WI38 (cell line): ENCODE results near the gene LIMCH1.
"Not testable (repeated sequence)": the region's sequence is repeated elsewhere in the genome, so short reads cannot be mapped to it uniquely, and the experiment has no call there.

ENCODE experiments used
- H3K4me3 ChIP-seq: 2 replicates; pipeline ENCODE4 v1.5.1; 2011; ENCODE audit warnings: low read depth, mild to moderate bottlenecking, control low read depth, low read length
- TF ChIP-seq, protein P1 (sequence below): IDR thresholded peaks from 2 replicates; pipeline ENCODE4 v1.5.1; 2012; ENCODE audit warnings: low read depth, mild to moderate bottlenecking, control low read depth, low read length

The LIMCH1 gene

GRCh38 chr4:41538017-41538733 lies at the start of gene LIMCH1:
TSS of gene LIMCH1 (plus strand) at chr4:41538157. CDS start at chr4:41605996, 67,839 bp downstream.
- no peak within 1 kb of the TSS for H3K4me3 ChIP-seq
- TF ChIP-seq, protein P1, sequence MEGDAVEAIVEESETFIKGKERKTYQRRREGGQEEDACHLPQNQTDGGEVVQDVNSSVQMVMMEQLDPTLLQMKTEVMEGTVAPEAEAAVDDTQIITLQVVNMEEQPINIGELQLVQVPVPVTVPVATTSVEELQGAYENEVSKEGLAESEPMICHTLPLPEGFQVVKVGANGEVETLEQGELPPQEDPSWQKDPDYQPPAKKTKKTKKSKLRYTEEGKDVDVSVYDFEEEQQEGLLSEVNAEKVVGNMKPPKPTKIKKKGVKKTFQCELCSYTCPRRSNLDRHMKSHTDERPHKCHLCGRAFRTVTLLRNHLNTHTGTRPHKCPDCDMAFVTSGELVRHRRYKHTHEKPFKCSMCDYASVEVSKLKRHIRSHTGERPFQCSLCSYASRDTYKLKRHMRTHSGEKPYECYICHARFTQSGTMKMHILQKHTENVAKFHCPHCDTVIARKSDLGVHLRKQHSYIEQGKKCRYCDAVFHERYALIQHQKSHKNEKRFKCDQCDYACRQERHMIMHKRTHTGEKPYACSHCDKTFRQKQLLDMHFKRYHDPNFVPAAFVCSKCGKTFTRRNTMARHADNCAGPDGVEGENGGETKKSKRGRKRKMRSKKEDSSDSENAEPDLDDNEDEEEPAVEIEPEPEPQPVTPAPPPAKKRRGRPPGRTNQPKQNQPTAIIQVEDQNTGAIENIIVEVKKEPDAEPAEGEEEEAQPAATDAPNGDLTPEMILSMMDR, result no peak

DNA sequence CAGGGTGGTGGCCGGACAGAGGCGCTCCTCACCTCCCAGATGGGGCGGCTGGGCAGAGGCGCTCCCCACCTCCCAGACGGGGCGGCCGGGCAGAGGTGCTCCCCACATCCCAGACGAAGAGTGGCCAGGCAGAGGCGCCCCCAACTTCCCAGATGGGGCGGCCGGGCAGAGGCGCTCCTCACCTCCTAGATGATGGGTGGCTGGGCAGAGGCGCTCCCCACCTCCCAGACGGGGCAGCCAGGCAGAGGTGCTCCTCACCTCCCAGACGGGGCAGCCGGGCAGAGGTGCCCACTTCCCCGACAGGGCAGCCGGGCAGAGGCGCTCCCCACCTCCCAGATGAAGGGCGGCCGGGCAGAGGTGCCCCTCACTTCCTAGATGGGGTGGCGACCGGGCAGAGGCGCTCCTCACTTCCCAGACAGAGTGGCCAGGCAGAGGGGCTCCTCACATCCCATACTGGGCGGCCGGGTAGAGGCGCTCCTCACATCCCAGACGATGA lies 46.8 kb upstream of the LIMCH1 start:
- not testable (repeated sequence) for H3K4me3 ChIP-seq

GRCh38 chr4:41496977-41497376 lies 41.0 kb upstream of the LIMCH1 start:
- TF ChIP-seq, protein P1, result no peak
- no peak overlapping the region for H3K4me3 ChIP-seq

DNA sequence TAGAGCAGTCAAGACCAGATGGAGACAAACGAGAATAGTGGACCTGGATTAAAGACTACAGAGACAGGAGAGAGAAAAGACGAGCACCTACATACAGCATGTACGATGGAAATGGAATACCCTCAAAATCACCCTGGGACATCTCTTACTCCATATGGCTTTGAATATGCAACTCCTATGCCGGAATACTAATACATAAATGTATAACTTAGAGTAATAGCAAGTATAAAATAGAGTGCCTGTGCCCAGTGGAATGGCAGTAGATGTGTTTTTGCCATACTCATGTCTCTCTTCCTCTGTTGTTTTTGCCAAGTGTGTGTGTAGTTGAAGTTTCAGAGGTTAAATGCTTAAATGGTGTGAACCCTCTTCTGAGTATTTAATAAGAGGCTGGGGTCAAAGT lies 39.8 kb upstream of the LIMCH1 start:
- TF ChIP-seq, protein P1, result no peak
- no peak overlapping the region for H3K4me3 ChIP-seq

DNA sequence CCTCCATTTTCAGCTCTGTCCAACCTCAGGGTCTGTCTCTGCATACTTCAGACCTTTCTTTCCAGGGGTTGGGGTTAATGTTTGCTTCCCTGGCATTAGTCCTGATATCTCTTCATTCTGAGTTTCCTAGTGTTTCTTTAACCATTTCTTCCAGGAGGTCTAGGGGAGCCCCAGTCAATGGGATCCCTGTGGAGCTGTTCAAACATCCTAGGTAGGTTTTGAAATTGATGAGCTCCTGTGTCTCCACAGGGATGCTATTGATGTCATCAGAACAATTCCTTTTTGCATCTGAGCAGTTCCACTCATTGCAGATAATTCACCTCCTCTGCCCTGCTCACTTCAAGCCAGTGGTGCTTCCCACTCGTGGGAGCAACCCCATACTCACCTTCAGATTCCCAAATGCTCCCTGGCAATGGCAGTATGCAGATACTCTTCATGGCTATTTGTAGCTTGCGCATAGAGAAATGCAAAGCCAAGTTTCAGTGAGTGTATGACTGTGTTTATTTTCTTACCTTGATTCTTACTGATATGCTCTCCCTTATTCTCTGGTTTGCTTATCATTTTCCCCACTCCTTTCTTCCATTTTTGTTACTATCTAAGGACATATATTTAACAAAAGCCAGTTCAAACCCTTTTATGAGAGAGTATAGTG lies 33.7 kb upstream of the LIMCH1 start:
- no peak overlapping the region for H3K4me3 ChIP-seq

GRCh38 chr4:41505161-41505661 lies 32.7 kb upstream of the LIMCH1 start:
- H3K4me3 ChIP-seq, result no peak overlapping the region
- TF ChIP-seq, protein P1, result no peak

More for the DNA sequence above, 33.7 kb upstream of the LIMCH1 start:
- TF ChIP-seq, protein P1, result no peak

GRCh38 chr4:41506130-41506529 lies 31.8 kb upstream of the LIMCH1 start:
- no peak overlapping the region for H3K4me3 ChIP-seq
- TF ChIP-seq, protein P1, result no peak
